GM12878 (cell line): ENCODE results near the gene AP3M1. TPM values are rescaled to one million over a fixed set of nuclear protein-coding genes. Genes with fewer than 3 reads are reported as not detected.

Source experiments
- ATAC-seq: fragments of 200-7000 bp; cut with Tn5 transposase; 3 replicates; pipeline ENCODE4 v1.9.1; 2020; ENCODE audit warnings: mild to moderate bottlenecking, moderate library complexity
- BruUV-seq: library from RNA; stranded (reverse); fragments of 400-500 nt; replicated peaks from 2 replicates; lab custom pipeline; 2021; lab: Mats Ljungman, UMichigan
- CTCF ChIA-PET: fragments of 300-600 bp; sonication (Branson Sonifier 250); formaldehyde crosslinking; extraction: SDS; loops from one replicate; lab custom pipeline; 2021; ENCODE audit warnings: inconsistent platforms; lab: Yijun Ruan, JAX
- POLR2A ChIA-PET: fragments of 350-600 bp; formaldehyde crosslinking; extraction: SDS; loops from one replicate; lab custom pipeline; 2021; ENCODE audit warnings: inconsistent platforms; lab: Charles Lee
- RAD21 ChIA-PET: fragments of 300-600 bp; sonication (Branson Sonifier 250); formaldehyde crosslinking; loops from one replicate; lab custom pipeline; 2023; ENCODE audit warnings: antibody characterized with exemption; ENCODE audit not compliant: unreplicated experiment; lab: Charles Lee
- SMC1A ChIA-PET: fragments of 300-600 bp; sonication (Branson Sonifier 250); formaldehyde crosslinking; loops from one replicate; lab custom pipeline; 2023; ENCODE audit not compliant: unreplicated experiment, uncharacterized antibody; lab: Charles Lee
- DNase-seq: peaks from one replicate; pipeline ENCODE4 v3.0.0-alpha.2; 2011; ENCODE audit warnings: low read depth, low spot score
- FAIRE-seq: peaks from 3 replicates; lab custom pipeline; 2011; peaks lifted over from hg19 to GRCh38; lab: Jason Lieb, UNC
- H2AFZ ChIP-seq: 2 replicates; pipeline ENCODE4 v1.6.0; 2011; ENCODE audit warnings: low read depth, low read length, control low read depth; ENCODE audit not compliant: control insufficient read depth
- H3K27ac ChIP-seq: 2 replicates; pipeline ENCODE4 v1.5.1; 2011; ENCODE audit warnings: control low read depth; ENCODE audit not compliant: control insufficient read depth, insufficient read depth
- H3K27me3 ChIP-seq, 2 experiments: replicated peaks in 1 of 2; 2 replicates each; pipeline versions ENCODE4 v1.6.0 to v1.6.1; 2011; ENCODE audit warnings: low read length in 1 of 2; ENCODE audit not compliant: control insufficient read depth in 2 of 2, insufficient read depth in 2 of 2
- H3K36me3 ChIP-seq, 2 experiments: 2 replicates each; pipeline ENCODE4 v1.5.1; 2011; ENCODE audit warnings: low read length in 1 of 2; ENCODE audit not compliant: control insufficient read depth in 2 of 2, insufficient read depth in 2 of 2
- H3K4me1 ChIP-seq: 2 replicates; pipeline ENCODE4 v1.6.1; 2011; ENCODE audit warnings: mild to moderate bottlenecking, low read length, moderate library complexity, mixed read lengths; ENCODE audit not compliant: control insufficient read depth, insufficient read depth
- H3K4me2 ChIP-seq: 2 replicates; pipeline ENCODE4 v1.6.0; 2011; ENCODE audit warnings: control low read depth; ENCODE audit not compliant: control insufficient read depth, insufficient read depth
- H3K4me3 ChIP-seq: fragments of 200-600 bp; sonication (generic); 2 replicates; pipeline ENCODE4 v1.5.1; 2016
- H3K79me2 ChIP-seq: 2 replicates; pipeline ENCODE4 v1.6.0; 2011; ENCODE audit warnings: low read length; ENCODE audit not compliant: control insufficient read depth, insufficient read depth
- H3K9ac ChIP-seq: 2 replicates; pipeline ENCODE4 v1.8.0; 2011; ENCODE audit warnings: low read length, control low read depth, mixed read lengths; ENCODE audit not compliant: control insufficient read depth, insufficient read depth
- H3K9me3 ChIP-seq: replicated peaks from 3 replicates; pipeline ENCODE4 v1.5.1; 2011; ENCODE audit warnings: mild to moderate bottlenecking, low read length; ENCODE audit not compliant: control insufficient read depth, insufficient read depth
- H4K20me1 ChIP-seq: 2 replicates; pipeline ENCODE4 v1.6.0; 2011; ENCODE audit not compliant: control insufficient read depth, insufficient read depth
- BCL11A ChIP-seq: IDR thresholded peaks from 2 replicates; pipeline ENCODE4 v1.6.1; 2011; ENCODE audit warnings: low read depth, low read length
- RAD51 ChIP-seq: fragments of 450-650 bp; IDR thresholded peaks from 2 replicates; pipeline ENCODE4 v1.6.1; 2016; ENCODE audit warnings: moderate library complexity, mild to moderate bottlenecking, inconsistent platforms
- SUZ12 ChIP-seq: fragments of 200-600 bp; sonication (generic); IDR thresholded peaks from one replicate; pipeline ENCODE4 v1.6.1; 2018; ENCODE audit warnings: antibody characterized with exemption, mild to moderate bottlenecking; ENCODE audit not compliant: unreplicated experiment
- WGBS: methylation state at CpG from one replicate; pipeline ENCODE4 v1.1.6; 2016; ENCODE audit warnings: low lambda C conversion rate; ENCODE audit not compliant: insufficient replicate concordance, insufficient coverage; ENCODE audit errors: missing lambda C conversion rate; 5-methylcytosine and 5-hydroxymethylcytosine counted together
- in situ Hi-C: fragments of 300-500 bp; cut with MboI; formaldehyde crosslinking; loops from 9 replicates; pipeline ENCODE4 v1.14.3; 2018; ENCODE audit warnings: mixed read lengths
- intact Hi-C: fragments of 100-400 bp; cut with micrococcal nuclease; formaldehyde crosslinking; loops from one replicate; pipeline ENCODE4 v1.14.2; 2022; ENCODE audit not compliant: unreplicated experiment
- polyA plus RNA-seq, 11 experiments: library from polyadenylated mRNA; depleted of rRNA in 4 of 11; unstranded in 6 of 11; stranded (reverse) in 5 of 11; fragments of >200 nt; fragmentation: Nextera tagmentation in 4 of 11; fragmentation: Illumina TruSeq in 1 of 11; extraction: Ambion mirVana in 4 of 11; extraction: Trizol in 1 of 11; gene quantifications; 1 replicate in 1 of 11; 2 replicates in 10 of 11; pipeline versions ENCODE4 v1.2.1 to v1.2.3, GENCODE V29; 2011 to 2016; ENCODE audit warnings: inconsistent platforms in 2 of 11, missing spikeins in 2 of 11, low read depth in 1 of 11
- total RNA-seq, 4 experiments: library from RNA; depleted of rRNA in 3 of 4; stranded (reverse); fragments of >200 nt in 3 of 4; fragmentation: Illumina TruSeq in 1 of 4; extraction: Trizol in 1 of 4; gene quantifications; 2 replicates each; pipeline versions ENCODE4 v1.2.1 to v1.2.3, GENCODE V29; 2013 to 2021
- TF ChIP-seq, protein P1 (sequence below): fragments of 450-650 bp; IDR thresholded peaks from 2 replicates; pipeline ENCODE4 v1.6.1; 2017; ENCODE audit warnings: antibody characterized with exemption, mild to moderate bottlenecking, moderate library complexity
- TF ChIP-seq, protein P2 (sequence below): IDR thresholded peaks from 2 replicates; pipeline ENCODE4 v1.6.1; 2012; ENCODE audit warnings: improper control_type of control experiment, low read depth, low read length; ENCODE audit not compliant: insufficient replicate concordance

Gene AP3M1
- total and polyA plus RNA-seq, 10 of the 15 experiments (the other 5 are each of a cell fraction or from before 2014, with no cell fraction given), result 22.1 to 83.4 (median 47.7) TPM

DNA sequence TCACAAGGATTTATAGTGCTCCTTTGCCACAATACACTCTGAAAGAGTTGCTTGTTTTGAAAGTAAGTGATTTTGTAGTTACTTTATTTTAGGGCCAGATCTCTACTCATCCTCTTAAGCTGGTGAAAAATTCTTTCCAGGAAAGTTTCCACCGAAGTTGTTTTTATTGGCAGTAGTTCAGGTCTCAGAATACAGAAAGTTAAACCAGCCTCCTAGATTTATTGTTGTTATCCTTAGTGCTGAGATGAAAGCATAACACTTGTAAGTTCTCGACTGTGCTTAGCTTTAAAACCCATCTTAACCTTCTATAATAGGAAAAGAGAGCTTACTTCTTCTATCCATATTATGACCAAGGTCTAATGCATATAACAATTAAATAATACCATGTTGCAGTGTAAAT lies 5.5 kb downstream of the AP3M1 start:
- H2AFZ ChIP-seq, result no peak overlapping the region
- H3K36me3 ChIP-seq, result peaks cover 0 to 2% of the 10 kb centered on the region in 2 experiments; a peak in 2 of 4 replicates
- peaks cover 5% of the 10 kb centered on the region; the same call in 1 of the 2 replicates for H3K4me1 ChIP-seq
- WGBS, result 97% methylated on average over 2 of the region's 2 CpGs
- RAD21 ChIA-PET, result interaction anchor here (1.0 kb wide), 1 partner anchor 20 kb away, joined by 3 read pairs; no protein-coding TSS in a partner anchor
- ATAC-seq (no peak), FAIRE-seq (no peak), DNase-seq (no peak)
- POLR2A ChIA-PET, result interaction anchor here (0.6 kb wide), 1 partner anchor 881 kb away, joined by 4 read pairs; no protein-coding TSS in a partner anchor
- no peak overlapping the region for H3K9ac ChIP-seq
- no peaks in the 10 kb centered on the region for H3K27me3 ChIP-seq
- H3K79me2 ChIP-seq, result peaks cover 57% of the 10 kb centered on the region
- in situ Hi-C loops, result no loop called here
- no peak overlapping the region for H3K27ac ChIP-seq
- H4K20me1 ChIP-seq, result no peaks in the 10 kb centered on the region
- SMC1A ChIA-PET, result interaction anchor here (0.7 to 1.9 kb wide), 18 partner anchors 10 to 99 kb away, joined by 3 to 8 read pairs (median 3); no protein-coding TSS in a partner anchor
- no peak overlapping the region for H3K4me3 ChIP-seq
- H3K9me3 ChIP-seq, result no peaks in the 10 kb centered on the region; the same call in 2 of the 3 replicates
- no TSS peak for BruUV-seq
- CTCF ChIA-PET, result interaction anchor here (0.6 to 1.5 kb wide), 7 partner anchors 9 to 779 kb away, joined by 3 to 6 read pairs (median 3); no protein-coding TSS in a partner anchor
- intact Hi-C loops, result no loop called here
- no peak overlapping the region for H3K4me2 ChIP-seq
- TF ChIP-seq, protein P1, sequence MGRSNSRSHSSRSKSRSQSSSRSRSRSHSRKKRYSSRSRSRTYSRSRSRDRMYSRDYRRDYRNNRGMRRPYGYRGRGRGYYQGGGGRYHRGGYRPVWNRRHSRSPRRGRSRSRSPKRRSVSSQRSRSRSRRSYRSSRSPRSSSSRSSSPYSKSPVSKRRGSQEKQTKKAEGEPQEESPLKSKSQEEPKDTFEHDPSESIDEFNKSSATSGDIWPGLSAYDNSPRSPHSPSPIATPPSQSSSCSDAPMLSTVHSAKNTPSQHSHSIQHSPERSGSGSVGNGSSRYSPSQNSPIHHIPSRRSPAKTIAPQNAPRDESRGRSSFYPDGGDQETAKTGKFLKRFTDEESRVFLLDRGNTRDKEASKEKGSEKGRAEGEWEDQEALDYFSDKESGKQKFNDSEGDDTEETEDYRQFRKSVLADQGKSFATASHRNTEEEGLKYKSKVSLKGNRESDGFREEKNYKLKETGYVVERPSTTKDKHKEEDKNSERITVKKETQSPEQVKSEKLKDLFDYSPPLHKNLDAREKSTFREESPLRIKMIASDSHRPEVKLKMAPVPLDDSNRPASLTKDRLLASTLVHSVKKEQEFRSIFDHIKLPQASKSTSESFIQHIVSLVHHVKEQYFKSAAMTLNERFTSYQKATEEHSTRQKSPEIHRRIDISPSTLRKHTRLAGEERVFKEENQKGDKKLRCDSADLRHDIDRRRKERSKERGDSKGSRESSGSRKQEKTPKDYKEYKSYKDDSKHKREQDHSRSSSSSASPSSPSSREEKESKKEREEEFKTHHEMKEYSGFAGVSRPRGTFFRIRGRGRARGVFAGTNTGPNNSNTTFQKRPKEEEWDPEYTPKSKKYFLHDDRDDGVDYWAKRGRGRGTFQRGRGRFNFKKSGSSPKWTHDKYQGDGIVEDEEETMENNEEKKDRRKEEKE, result no peak
- TF ChIP-seq SUZ12 (no peak), BCL11A (no peak), RAD51 (no peak)
- TF ChIP-seq, protein P2, sequence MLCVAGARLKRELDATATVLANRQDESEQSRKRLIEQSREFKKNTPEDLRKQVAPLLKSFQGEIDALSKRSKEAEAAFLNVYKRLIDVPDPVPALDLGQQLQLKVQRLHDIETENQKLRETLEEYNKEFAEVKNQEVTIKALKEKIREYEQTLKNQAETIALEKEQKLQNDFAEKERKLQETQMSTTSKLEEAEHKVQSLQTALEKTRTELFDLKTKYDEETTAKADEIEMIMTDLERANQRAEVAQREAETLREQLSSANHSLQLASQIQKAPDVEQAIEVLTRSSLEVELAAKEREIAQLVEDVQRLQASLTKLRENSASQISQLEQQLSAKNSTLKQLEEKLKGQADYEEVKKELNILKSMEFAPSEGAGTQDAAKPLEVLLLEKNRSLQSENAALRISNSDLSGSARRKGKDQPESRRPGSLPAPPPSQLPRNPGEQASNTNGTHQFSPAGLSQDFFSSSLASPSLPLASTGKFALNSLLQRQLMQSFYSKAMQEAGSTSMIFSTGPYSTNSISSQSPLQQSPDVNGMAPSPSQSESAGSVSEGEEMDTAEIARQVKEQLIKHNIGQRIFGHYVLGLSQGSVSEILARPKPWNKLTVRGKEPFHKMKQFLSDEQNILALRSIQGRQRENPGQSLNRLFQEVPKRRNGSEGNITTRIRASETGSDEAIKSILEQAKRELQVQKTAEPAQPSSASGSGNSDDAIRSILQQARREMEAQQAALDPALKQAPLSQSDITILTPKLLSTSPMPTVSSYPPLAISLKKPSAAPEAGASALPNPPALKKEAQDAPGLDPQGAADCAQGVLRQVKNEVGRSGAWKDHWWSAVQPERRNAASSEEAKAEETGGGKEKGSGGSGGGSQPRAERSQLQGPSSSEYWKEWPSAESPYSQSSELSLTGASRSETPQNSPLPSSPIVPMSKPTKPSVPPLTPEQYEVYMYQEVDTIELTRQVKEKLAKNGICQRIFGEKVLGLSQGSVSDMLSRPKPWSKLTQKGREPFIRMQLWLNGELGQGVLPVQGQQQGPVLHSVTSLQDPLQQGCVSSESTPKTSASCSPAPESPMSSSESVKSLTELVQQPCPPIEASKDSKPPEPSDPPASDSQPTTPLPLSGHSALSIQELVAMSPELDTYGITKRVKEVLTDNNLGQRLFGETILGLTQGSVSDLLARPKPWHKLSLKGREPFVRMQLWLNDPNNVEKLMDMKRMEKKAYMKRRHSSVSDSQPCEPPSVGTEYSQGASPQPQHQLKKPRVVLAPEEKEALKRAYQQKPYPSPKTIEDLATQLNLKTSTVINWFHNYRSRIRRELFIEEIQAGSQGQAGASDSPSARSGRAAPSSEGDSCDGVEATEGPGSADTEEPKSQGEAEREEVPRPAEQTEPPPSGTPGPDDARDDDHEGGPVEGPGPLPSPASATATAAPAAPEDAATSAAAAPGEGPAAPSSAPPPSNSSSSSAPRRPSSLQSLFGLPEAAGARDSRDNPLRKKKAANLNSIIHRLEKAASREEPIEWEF, result no peak
- TF ChIP-seq, all 136 proteins: peak for 0
